Measurements from ENCODE around the gene SKAP1. TPM values are rescaled to one million over a fixed set of nuclear protein-coding genes. Genes with fewer than 3 reads are reported as not detected.

Gene SKAP1
- total RNA-seq, 1 donor from 2014 or later, result not detected

- DNase-seq, result no peak
- Mint-ChIP-seq H3K4me3 (ENCODE audit: unreplicated experiment) (no peak overlapping the region), H3K27ac (ENCODE audit: unreplicated experiment) (no peak overlapping the region), H3K36me3 (ENCODE audit: unreplicated experiment) (no peaks in the 10 kb centered on the region), H3K4me1 (ENCODE audit: low read depth, unreplicated experiment) (peaks cover 8% of the 10 kb centered on the region), H3K27me3 (ENCODE audit: unreplicated experiment) (no peaks in the 10 kb centered on the region), H3K9me3 (ENCODE audit: unreplicated experiment) (no peaks in the 10 kb centered on the region)
- no peak for TF ChIP-seq CTCF (IDR thresholded peaks at IDR 0.05; ENCODE audit: partially characterized antibody, unreplicated experiment)
Observed at GRCh38 chr17:48177816-48178215, 252.2 kb downstream of the SKAP1 start.

- H3K27me3 Mint-ChIP-seq (ENCODE audit: unreplicated experiment), result no peaks in the 10 kb centered on the region
- H3K9me3 Mint-ChIP-seq (ENCODE audit: unreplicated experiment), result no peaks in the 10 kb centered on the region
- no peak for DNase-seq
- H3K4me3 Mint-ChIP-seq (ENCODE audit: unreplicated experiment), result no peak overlapping the region
- H3K36me3 Mint-ChIP-seq (ENCODE audit: unreplicated experiment), result no peaks in the 10 kb centered on the region
- H3K4me1 Mint-ChIP-seq (ENCODE audit: low read depth, unreplicated experiment), result peaks cover 8% of the 10 kb centered on the region
- no peak overlapping the region for H3K27ac Mint-ChIP-seq (ENCODE audit: unreplicated experiment)
- TF ChIP-seq CTCF (IDR thresholded peaks at IDR 0.05; ENCODE audit: partially characterized antibody, unreplicated experiment), result no peak
Observed at GRCh38 chr17:48176471-48176855, 253.6 kb downstream of the SKAP1 start.

- Mint-ChIP-seq H3K4me3 (ENCODE audit: unreplicated experiment) (no peak overlapping the region), H3K36me3 (ENCODE audit: unreplicated experiment) (no peaks in the 10 kb centered on the region), H3K4me1 (ENCODE audit: low read depth, unreplicated experiment) (peaks cover 8% of the 10 kb centered on the region), H3K27me3 (ENCODE audit: unreplicated experiment) (no peaks in the 10 kb centered on the region), H3K9me3 (ENCODE audit: unreplicated experiment) (no peaks in the 10 kb centered on the region), H3K27ac (ENCODE audit: unreplicated experiment) (no peak overlapping the region)
- no peak for DNase-seq
- TF ChIP-seq CTCF (IDR thresholded peaks at IDR 0.05; ENCODE audit: partially characterized antibody, unreplicated experiment), result no peak
Observed at GRCh38 chr17:48175692-48176470, 254.1 kb downstream of the SKAP1 start.

GRCh38 chr17:48174833-48175523 lies 255.0 kb downstream of the SKAP1 start:
- Mint-ChIP-seq H3K27ac (ENCODE audit: unreplicated experiment) (no peak overlapping the region), H3K9me3 (ENCODE audit: unreplicated experiment) (no peaks in the 10 kb centered on the region), H3K4me1 (ENCODE audit: low read depth, unreplicated experiment) (peaks cover 8% of the 10 kb centered on the region), H3K4me3 (ENCODE audit: unreplicated experiment) (no peak overlapping the region), H3K36me3 (ENCODE audit: unreplicated experiment) (no peaks in the 10 kb centered on the region), H3K27me3 (ENCODE audit: unreplicated experiment) (no peaks in the 10 kb centered on the region)
- TF ChIP-seq CTCF (IDR thresholded peaks at IDR 0.05; ENCODE audit: partially characterized antibody, unreplicated experiment), result no peak
- DNase-seq, result no peak
